ENCODE measurements around the gene DAB2IP. TPM values are rescaled to one million over a fixed set of nuclear protein-coding genes. Genes with fewer than 3 reads are reported as not detected.

The DAB2IP gene
- total RNA-seq, 2 donors from 2014 or later, result 0.06 to 0.18 TPM

DNA sequence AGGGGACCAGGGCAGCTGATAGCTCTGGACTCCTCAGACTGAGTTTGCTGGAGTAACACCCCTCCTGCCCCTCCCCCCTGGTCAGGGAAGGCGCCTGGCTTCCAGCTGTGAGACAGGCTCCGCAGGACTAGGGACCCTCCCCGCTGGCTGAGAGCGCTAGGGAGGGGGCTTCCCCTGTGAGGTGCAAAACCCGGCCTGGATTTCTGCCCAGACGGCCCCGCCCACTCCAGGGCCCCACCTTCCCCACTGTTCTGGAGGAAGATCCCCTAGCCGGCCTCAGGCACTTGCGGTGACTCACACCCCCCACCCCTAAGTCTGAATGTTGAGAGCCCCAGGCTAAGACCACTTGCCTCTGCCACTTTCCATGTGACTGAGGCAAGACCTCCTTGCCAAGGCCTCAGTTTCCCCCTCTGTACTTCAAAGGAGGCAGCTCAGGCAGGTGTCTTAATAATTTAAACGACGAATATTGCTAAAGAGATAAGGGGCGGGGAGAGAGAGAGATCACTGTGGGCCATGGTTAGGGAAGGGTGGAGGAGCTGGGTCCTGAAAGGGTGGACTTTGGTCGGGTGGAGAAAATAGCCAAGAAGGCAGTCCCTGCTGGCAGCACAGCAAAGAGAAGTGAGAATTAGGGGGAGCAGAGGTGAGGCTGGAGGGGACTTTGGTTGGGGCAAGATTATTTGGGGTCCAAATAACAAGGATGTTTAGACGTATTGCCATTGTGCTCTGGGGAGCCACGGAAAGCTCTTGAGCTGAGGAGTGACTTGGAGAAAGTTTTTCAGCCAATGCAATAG is 1.0 kb upstream of the DAB2IP start:
- peak; percentile 42 to 86 for ATAC-seq
- peak in 1 of 2 donors; percentile 59 for DNase-seq (ENCODE audit: low spot score in 2 of 2)
- Mint-ChIP-seq H3K36me3 (no peaks in the 10 kb centered on the region), H3K9me3 (no peaks in the 10 kb centered on the region), H3K27ac (no peak overlapping the region)

DNA sequence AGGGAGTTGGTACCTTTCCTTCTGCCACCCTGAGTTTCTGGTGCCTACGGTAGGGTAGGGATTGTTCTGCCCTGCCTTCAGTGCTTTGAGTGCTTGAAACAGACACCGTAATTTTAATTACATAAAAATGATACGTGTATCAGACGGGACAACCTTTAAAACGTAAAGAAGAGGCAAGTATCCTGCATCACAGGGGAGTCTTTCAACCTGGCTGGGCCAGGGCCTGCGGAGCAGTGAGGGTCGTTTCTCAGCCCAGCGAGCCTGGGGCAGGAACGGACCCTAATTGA is 483 bp upstream of the DAB2IP start:
- no peaks in the 10 kb centered on the region for H3K9me3 Mint-ChIP-seq
- H3K27ac Mint-ChIP-seq, result no peak overlapping the region

DNA sequence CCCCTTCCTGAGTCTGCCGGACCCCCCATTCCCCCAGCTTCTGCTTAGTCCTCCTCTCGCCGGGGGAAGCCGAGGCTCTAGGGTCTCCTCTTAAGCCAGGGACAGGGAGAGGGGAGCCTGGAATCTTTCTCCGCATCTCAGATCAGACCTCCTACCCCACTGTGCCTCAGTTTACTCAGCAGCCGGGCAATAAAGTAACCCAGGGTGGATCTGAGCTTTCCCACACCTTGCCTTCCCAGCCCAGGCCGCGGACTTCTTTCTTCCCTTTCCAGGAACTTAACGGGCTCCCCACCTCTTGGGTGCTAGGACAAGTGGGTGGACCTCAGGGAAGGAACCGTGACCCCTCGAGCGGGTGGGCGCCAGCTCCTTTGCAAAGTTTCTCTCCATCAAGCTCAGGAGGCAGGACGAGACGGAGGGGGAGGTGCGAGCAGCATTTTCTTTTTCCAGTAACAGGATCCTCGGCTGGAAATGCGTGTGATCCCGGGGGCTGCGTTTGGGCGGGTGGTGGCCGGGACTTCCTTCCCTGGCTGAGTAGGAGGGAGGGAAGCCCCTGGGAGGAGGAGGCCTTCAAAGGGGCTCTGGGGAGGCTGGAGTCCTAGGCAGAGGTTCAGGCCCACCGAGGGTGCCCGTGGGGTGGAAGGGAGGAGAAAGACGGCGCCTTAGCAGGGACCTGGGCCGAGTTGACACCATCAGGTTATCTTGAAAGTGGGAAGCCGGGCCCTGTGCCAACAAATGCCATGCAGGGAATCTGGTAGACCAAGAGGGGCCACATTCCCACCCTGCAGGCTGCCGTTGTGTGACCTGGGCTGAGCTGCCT is 795 bp downstream of the DAB2IP start:
- ATAC-seq (no peak), DNase-seq (ENCODE audit: low spot score in 2 of 2) (no peak)
- Mint-ChIP-seq H3K9me3 (no peaks in the 10 kb centered on the region), H3K27ac (no peak overlapping the region), H3K36me3 (no peaks in the 10 kb centered on the region)

More for the DNA sequence above, 483 bp upstream of the DAB2IP start:
- DNase-seq (ENCODE audit: low spot score in 2 of 2), result no peak
- H3K36me3 Mint-ChIP-seq, result no peaks in the 10 kb centered on the region
- ATAC-seq, result no peak

DNA sequence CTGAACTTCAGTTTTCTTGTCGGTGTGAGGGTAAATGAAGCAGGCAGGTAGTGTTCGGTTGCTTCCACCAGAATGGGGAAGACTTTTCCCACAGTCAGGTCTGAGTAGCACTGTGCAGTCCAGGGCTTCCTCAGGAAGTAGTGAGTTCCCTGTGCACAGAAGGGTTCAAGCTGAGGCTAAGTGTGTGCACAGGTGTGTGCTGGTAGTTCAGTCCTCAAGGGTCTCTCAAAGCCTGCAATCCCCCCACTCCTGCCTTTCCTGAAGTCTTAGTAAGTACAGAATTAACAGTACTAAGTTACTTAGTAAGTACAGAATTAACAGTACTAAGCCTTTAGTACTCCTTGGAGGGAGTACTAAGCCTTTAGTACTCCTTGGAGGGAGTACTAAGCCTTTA is 1.4 kb downstream of the DAB2IP start:
- DNase-seq (ENCODE audit: low spot score in 2 of 2) (no peak), ATAC-seq (no peak)
- no peaks in the 10 kb centered on the region for H3K9me3 Mint-ChIP-seq
- no peak overlapping the region for H3K27ac Mint-ChIP-seq
- no peaks in the 10 kb centered on the region for H3K36me3 Mint-ChIP-seq

DNA sequence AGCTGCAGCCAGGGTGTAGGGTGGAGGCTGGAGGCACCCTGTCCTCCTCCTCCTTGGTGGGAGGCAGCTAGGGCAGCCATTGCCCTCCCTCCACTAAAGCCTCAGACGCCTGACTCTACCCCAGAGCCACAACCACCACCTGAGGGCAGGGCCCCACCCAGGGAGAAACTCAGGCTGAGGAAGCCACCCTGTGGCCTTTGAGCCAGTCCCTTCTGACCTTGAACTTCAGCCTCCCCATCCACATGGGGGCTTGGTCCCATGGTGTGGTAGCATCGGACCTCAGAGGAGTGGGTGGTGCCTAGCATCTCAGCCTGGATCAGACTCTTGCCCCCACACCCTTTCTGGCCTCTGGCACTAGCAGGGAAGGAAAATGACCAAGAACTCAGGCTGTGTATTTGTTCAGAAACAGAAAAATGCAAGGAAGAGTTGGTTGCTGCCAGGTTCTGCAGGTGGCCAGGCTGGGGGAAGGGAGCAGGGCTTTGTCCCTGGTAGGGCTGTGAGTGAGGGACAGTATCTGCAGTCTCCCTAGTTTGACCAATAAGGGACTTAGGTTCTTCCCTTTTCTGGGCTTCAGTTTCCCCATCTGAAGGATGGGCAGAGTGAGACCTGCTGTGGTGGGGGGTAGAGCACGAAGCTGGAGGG is 3.2 kb downstream of the DAB2IP start:
- H3K36me3 Mint-ChIP-seq, result no peaks in the 10 kb centered on the region
- H3K27ac Mint-ChIP-seq, result no peak overlapping the region
- DNase-seq (ENCODE audit: low spot score in 2 of 2) (no peak), ATAC-seq (no peak)
- H3K9me3 Mint-ChIP-seq, result no peaks in the 10 kb centered on the region

DNA sequence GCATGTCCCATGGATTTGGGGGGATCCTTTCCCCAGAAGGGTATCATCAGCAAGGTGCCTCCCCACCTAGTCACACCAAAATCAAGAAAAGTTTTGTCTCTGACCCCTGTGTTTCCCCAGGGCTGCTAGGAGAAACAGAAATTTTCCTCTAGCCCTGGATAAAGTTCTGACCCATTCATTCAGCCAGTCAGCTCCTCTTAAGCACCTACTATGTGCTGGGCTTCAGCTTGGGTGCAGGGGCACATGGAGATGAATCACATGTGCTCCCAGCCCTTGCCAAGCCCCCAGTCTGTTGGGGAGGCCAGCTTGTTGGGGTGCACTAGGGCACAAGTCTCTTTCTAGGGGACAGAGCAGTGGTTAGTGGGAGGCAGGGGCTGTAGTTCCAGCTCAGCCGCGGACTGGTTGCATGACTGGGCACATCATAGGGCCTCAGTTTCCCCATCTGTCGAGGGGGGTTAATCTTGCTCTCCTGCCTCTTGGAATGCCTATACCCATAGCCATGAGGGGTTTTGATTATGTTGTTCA is 3.9 kb downstream of the DAB2IP start:
- no peak overlapping the region for H3K27ac Mint-ChIP-seq
- DNase-seq (ENCODE audit: low spot score in 2 of 2), result no peak
- no peaks in the 10 kb centered on the region for H3K9me3 Mint-ChIP-seq
- H3K36me3 Mint-ChIP-seq, result no peaks in the 10 kb centered on the region
- no peak for ATAC-seq

DNA sequence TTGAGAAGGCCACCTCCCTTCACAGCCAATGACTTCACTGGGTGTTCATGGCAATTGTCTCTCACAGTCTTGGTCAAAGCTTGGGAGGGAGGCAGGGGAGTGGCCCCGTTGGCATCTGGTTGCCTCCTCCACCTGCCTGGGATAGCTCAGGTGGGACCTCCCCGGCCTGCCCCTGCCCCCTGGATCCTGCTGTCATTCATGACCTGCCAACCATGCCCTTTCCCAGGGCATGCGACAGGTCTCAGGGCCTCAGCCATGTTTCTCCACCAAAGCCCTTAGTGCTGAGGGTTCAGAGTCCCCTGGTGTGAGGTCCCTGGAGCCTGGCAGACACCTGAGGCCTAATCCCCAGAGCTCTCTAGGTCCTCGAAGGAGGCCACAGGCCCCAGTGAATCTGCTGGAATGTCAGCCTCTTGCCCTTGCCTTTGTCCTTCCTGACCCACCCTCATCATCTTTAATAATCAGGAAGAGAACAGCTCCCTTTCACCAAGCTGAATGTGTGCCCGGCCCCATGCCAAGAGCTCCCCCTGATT is 5.6 kb downstream of the DAB2IP start:
- DNase-seq (ENCODE audit: low spot score in 2 of 2) (no peak), ATAC-seq (no peak)
- H3K27ac Mint-ChIP-seq, result no peak overlapping the region
- H3K36me3 Mint-ChIP-seq, result no peaks in the 10 kb centered on the region
- no peaks in the 10 kb centered on the region for H3K9me3 Mint-ChIP-seq

DNA sequence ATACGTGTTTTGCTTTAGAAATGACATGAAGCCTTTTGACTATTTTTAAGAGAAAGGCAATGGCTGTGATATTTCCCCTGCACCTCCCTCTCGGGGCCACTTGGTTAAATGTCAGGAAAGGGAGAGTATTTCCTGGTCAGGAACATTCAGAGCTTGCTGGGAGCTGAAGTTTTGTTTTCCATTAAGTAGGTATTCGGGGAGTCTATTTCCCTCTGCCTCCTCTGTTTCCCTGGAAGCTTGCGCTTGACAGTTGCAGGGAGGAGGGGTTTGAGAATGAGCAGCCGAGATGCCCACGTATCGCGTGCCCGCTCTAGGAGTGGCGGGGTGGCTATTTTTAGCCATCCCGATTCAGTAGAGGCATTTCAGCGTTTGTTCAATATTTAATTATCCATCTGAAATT is 6.7 kb downstream of the DAB2IP start:
- H3K9me3 Mint-ChIP-seq, result no peaks in the 10 kb centered on the region
- no peak for ATAC-seq
- H3K36me3 Mint-ChIP-seq, result no peaks in the 10 kb centered on the region
- no peak overlapping the region for H3K27ac Mint-ChIP-seq
- DNase-seq (ENCODE audit: low spot score in 2 of 2), result no peak

DNA sequence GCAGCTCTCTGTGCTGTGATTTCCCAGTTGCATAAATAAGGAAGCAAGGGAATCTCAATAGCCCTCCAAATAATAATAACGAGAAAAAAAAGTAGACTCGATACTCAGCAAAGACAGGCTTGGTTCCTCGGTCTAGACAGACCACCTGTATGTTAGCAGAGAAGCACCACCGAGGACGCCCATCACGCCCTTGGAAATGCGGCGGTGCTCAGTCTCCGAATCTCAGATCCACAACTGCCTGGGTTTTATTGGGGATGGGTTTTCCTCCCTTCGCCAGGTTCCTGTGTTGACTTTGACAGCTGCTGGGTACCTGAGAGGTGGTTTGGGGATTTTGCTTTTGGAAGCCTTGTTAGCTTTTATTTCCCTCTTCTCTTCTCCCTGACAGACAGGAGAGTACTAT is 7.2 kb downstream of the DAB2IP start:
- H3K36me3 Mint-ChIP-seq, result no peaks in the 10 kb centered on the region
- H3K9me3 Mint-ChIP-seq, result no peaks in the 10 kb centered on the region
- DNase-seq (ENCODE audit: low spot score in 2 of 2) (no peak), ATAC-seq (no peak)
- H3K27ac Mint-ChIP-seq, result no peak overlapping the region

DNA sequence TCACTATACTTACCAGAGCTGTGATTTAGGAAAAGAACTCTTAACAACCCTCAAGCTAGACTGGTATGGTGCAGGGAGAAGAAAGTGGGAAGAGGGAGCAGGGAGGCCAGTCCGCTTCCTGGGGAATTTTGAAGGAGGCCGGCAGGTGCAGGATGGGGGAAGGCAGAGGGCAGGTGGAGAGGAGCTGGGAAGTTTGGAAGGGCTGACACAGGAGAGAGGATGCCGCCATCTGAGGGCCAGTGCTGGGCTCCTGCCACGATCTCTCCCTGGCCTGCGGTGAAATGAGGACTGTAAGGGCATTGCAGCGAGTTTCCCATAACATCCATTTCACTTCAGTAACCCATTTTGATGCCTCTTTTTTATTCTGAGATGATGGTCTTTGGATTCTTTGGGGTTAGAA is 8.9 kb downstream of the DAB2IP start:
- Mint-ChIP-seq H3K27ac (no peak overlapping the region), H3K36me3 (no peaks in the 10 kb centered on the region), H3K9me3 (no peaks in the 10 kb centered on the region)
- ATAC-seq (no peak), DNase-seq (ENCODE audit: low spot score in 2 of 2) (no peak)

DNA sequence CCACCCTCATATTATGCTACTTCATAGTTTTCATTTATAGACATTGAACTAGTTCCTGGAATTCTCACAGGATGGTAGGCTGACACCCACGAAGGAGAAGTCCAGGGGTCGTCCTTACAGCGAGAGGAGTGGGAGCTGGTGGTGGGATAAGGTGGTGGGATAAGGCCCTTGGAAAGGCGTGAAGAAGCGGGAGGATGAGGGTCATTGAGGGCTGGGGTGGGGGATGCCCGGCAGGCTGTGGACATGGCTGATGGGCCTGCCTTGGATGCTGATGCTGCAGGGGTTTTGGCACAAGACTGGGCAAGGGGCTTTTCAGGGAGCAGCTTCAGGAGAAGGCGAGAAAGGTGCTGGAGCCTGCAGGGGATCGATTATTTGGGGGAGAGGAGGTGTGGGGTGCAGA is 9.4 kb downstream of the DAB2IP start:
- DNase-seq (ENCODE audit: low spot score in 2 of 2) (no peak), ATAC-seq (no peak)
- Mint-ChIP-seq H3K27ac (no peak overlapping the region), H3K9me3 (no peaks in the 10 kb centered on the region), H3K36me3 (no peaks in the 10 kb centered on the region)

DNA sequence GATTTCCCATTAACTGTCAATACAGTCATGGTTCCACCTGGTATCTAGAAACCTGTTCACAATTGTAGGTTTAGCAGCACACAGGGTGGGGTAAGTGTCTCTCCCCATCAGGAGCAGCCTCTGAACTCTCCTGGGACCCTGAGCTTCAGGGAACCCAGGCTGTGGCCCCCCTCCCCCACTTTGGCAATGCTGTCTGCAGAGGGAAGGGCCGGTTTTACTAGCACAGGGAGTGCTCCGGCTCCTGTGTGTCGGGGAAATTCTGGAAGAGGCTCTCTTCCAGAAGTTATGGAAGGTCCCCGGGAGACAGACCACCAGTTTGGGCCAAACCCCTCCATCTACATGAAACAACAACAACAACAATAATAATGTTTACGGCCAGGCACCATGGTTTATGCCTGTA is 9.9 kb downstream of the DAB2IP start:
- no peaks in the 10 kb centered on the region for H3K36me3 Mint-ChIP-seq
- ATAC-seq, result no peak
- no peaks in the 10 kb centered on the region for H3K9me3 Mint-ChIP-seq
- no peak for DNase-seq (ENCODE audit: low spot score in 2 of 2)
- no peak overlapping the region for H3K27ac Mint-ChIP-seq

DNA sequence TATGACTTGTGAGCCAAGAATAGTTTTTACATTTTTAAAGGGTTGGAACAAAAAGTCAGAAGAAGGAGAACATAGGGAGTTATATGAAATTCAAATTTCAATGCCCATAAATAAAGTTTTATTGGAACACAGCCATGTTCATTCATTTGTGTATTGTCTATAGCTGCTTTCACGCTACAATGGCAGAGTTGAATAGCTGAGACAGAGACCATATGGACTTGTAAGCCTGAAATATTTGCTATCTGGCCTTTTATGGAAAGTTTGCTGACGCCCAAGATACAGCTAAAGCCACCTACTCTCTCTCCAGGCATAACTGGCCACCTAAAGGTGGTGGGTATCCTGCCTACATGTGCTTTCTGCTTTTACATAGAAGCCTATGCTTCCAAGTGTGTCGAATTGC is 10.9 kb downstream of the DAB2IP start:
- no peak for DNase-seq (ENCODE audit: low spot score in 2 of 2)
- no peaks in the 10 kb centered on the region for H3K36me3 Mint-ChIP-seq
- no peaks in the 10 kb centered on the region for H3K9me3 Mint-ChIP-seq
- no peak overlapping the region for H3K27ac Mint-ChIP-seq
- no peak for ATAC-seq

DNA sequence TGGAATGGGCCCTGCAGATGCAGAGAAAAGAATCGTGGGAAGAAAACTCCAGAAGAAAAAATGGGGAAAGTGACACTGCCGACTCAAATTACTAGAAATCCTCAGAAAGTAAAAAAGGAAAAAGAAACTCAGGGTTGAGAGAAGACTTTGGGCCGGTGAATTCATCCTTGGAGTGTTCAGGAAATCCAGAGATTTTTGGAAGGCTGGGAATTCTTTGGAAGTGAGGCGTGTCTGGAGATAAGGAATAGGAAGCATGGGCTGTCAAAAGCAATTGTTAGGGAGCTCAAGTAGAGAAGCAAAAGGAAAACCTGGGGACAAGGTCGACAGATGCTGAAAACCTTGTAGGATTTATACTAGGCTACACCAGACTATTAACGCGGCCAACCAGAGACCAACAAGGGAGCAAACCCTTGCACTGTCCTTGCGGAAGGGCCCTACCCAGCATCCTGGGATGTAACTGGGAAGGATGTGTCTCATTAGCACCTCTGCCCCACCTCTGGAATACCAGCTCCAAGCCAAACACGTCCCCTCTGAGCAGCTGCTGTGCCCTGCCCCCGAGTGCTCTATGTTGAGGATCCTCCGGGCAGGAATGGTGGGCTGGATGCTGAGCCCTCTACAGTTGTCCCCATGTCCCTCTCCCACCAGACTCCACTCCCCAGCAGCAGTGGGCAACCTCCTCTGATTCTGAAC is 11.6 kb downstream of the DAB2IP start:
- no peaks in the 10 kb centered on the region for H3K36me3 Mint-ChIP-seq
- no peaks in the 10 kb centered on the region for H3K9me3 Mint-ChIP-seq
- no peak overlapping the region for H3K27ac Mint-ChIP-seq
- DNase-seq (ENCODE audit: low spot score in 2 of 2), result no peak
- ATAC-seq, result no peak

DNA sequence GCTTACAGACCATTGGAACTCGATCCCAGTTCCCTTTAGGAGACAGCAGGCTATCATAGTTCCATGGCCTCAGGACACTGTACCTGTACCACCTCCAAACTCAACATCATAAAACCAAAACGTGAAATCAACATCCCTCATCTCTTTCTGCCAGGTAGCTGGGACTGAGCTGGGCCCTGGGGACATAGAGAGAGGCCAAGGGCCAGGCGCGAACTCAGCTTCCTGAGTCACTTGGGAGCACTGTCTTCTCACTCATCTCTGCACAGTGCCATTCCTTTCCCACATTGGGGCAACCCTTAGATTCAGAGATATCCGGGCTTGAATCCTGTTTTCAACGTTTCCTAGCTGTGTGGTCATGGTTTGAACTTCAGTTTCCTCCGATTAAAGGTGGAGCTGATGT is 12.2 kb downstream of the DAB2IP start:
- no peaks in the 10 kb centered on the region for H3K36me3 Mint-ChIP-seq
- no peaks in the 10 kb centered on the region for H3K9me3 Mint-ChIP-seq
- H3K27ac Mint-ChIP-seq, result no peak overlapping the region
- DNase-seq (ENCODE audit: low spot score in 2 of 2) (no peak), ATAC-seq (no peak)

DNA sequence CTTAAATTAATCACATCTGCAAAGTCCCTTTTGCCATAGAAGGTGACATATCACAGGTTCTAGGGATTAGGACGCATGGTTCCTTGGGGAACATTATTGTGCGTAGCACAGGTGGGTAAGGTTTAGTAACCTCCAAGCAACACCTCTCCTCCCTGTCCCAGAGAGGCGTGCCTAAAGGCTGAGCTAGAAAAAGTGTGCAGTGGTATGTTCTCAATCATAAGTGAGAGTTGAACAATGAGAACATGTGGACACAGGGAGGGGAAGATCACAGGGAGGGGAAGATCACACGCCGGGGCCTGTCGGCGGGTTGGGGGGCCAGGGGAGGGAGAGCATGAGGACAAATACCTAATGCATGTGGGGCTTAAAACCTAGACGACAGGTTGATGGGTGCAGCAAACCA is 14.9 kb downstream of the DAB2IP start:
- Mint-ChIP-seq H3K9me3 (no peaks in the 10 kb centered on the region), H3K36me3 (no peaks in the 10 kb centered on the region), H3K27ac (no peak overlapping the region)
- ATAC-seq (no peak), DNase-seq (ENCODE audit: low spot score in 2 of 2) (no peak)

DNA sequence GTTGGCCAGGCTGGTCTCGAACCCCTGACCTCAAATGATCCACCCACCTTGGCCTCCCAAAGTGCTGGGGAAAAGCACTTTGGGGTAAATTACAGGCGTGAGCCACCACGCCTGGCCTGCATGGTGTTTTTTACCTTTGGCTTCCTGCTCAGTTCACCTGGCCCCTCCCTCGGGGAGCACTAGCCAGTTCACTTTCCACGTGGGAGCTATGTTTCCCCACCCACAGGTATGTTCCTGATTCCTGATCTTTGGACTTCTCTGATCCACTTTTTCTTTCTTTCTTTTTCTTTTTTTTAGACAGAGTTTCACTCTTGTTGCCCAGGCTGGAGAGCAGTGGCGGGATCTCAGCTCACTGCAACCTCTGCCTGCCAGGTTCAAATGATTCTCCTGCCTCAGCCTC is 15.8 kb downstream of the DAB2IP start:
- Mint-ChIP-seq H3K9me3 (no peaks in the 10 kb centered on the region), H3K36me3 (no peaks in the 10 kb centered on the region), H3K27ac (no peak overlapping the region)
- DNase-seq (ENCODE audit: low spot score in 2 of 2) (no peak), ATAC-seq (no peak)
